Inflammatory macrophage (primary cell): ENCODE data around the gene SPSB1.
A peak's percentile ranks its signal among the peaks of the same experiment; 100 is the strongest.

Experiments
- DNase-seq, 2 donors: peaks; one replicate each; pipeline ENCODE4 v3.0.0-alpha.2; 2020 to 2022

The SPSB1 gene

GRCh38 chr1:9320520-9321479 is 28.1 kb downstream of the SPSB1 start:
- no peak for DNase-seq

- DNase-seq = peak; percentile 11 to 51
Measured at GRCh38 chr1:9321480-9321849, 28.8 kb downstream of the SPSB1 start.

GRCh38 chr1:9321986-9322660 is 29.4 kb downstream of the SPSB1 start:
- DNase-seq = no peak

GRCh38 chr1:9322661-9323244 is 30.1 kb downstream of the SPSB1 start:
- DNase-seq = no peak

GRCh38 chr1:9324246-9325096 is 31.8 kb downstream of the SPSB1 start:
- DNase-seq = no peak

GRCh38 chr1:9326596-9326995 is 33.9 kb downstream of the SPSB1 start:
- no peak for DNase-seq

GRCh38 chr1:9328201-9328600 is 35.5 kb downstream of the SPSB1 start:
- no peak for DNase-seq

GRCh38 chr1:9328715-9329114 is 36.0 kb downstream of the SPSB1 start:
- no peak for DNase-seq

GRCh38 chr1:9331016-9331415 is 38.3 kb downstream of the SPSB1 start:
- DNase-seq = no peak

GRCh38 chr1:9331558-9332346 is 39.1 kb downstream of the SPSB1 start:
- no peak for DNase-seq

GRCh38 chr1:9332513-9333143 is 39.9 kb downstream of the SPSB1 start:
- no peak for DNase-seq

- no peak for DNase-seq
Measured at GRCh38 chr1:9338397-9339246, 45.9 kb downstream of the SPSB1 start.

GRCh38 chr1:9340172-9340854 is 47.6 kb downstream of the SPSB1 start:
- DNase-seq = no peak

- DNase-seq = peak; percentile 77 to 87
Measured at GRCh38 chr1:9340864-9341263, 48.2 kb downstream of the SPSB1 start.

- DNase-seq = no peak
Measured at GRCh38 chr1:9341301-9341845, 48.7 kb downstream of the SPSB1 start.

GRCh38 chr1:9343269-9343668 is 50.6 kb downstream of the SPSB1 start:
- no peak for DNase-seq

GRCh38 chr1:9344426-9345200 is 51.9 kb downstream of the SPSB1 start:
- no peak for DNase-seq

- DNase-seq = no peak
Measured at GRCh38 chr1:9345471-9345870, 52.8 kb downstream of the SPSB1 start.

- DNase-seq = no peak
Measured at GRCh38 chr1:9345922-9346321, 53.2 kb downstream of the SPSB1 start.
